ENCODE measurements around the gene XRCC6.
"Not testable (repeated sequence)": the region's sequence is repeated elsewhere in the genome, so short reads cannot be mapped to it uniquely, and the experiment has no call there.

Gene XRCC6

DNA sequence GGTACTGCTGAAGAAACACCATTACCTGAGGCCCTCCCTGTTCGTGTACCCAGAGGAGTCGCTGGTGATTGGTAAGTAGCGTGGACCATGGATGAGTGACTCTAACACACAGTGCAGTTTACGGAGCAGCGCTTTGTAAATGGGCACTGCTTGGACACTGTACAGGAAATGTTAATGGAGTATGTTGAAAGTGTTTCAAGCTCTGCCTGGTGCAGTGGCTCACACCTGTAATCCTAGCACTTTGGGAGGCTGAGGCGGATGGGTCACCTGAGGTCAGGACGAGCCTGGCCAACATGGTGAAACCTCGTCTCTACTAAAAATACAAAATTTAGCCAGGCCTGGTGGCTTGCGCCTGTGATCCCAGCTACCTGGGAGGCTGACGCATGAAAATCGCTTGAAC is 29.7 kb downstream of the XRCC6 start:
- DNase-seq (ENCODE audit: low read depth): no peak

DNA sequence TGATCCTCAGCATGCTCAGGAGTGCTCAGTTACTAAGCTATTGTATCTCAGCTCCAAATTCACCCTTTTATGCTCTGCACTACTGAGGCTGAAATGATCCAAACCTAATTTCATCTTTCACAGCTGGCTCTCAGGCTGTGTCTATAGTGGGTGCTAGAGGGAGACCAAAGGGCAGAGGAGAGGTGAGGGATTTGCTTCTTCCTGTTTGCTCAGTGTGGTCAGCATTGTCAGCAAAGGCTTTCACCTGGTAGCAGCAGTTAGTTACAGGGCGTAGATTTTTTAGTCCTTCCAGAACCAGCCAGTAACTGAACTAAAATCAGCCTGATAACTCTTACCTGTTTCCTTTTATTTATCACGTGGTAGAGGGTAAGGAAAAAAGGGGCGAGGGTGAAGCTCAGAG is 33.2 kb downstream of the XRCC6 start:
- no peak for DNase-seq (ENCODE audit: low read depth)

DNA sequence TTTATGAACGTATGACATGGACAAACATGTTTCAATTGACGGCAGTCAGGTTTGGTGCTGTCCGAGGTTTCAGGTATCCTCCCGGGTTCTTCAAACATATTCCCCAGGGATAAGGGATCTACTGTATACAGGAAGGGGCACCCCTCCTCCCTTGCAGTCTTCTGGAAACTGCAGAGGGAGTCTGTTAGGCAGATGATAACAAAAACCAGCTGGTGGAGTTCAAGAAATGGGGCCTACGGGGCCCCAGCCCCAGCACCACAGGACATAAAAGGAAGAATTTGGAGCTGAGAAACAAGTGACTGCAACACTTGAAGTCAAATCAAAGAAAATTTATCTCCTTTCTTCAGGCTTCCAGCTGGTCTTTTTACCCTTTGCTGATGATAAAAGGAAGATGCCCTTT is 35.5 kb downstream of the XRCC6 start:
- no peak for DNase-seq (ENCODE audit: low read depth)

DNA sequence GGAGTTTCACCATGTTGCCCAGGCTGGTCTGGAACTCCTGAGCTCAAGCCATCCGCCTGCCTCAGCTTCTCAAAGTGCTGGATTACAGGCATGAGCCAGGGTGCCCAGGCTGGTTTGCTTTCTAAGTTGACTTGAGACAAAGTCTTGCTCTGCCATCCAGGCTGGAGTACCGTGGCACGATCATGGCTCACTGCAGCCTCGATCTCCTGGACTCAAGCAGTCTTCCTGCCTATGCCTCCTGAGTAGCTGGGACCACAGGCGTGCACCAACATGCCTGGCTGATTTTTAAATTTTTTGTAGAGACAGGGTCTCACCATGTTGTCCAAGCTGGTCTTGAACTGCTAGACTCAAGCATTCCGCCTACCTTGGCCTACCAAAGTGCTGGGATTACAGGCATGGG is 36.6 kb downstream of the XRCC6 start:
- no peak for DNase-seq (ENCODE audit: low read depth)

DNA sequence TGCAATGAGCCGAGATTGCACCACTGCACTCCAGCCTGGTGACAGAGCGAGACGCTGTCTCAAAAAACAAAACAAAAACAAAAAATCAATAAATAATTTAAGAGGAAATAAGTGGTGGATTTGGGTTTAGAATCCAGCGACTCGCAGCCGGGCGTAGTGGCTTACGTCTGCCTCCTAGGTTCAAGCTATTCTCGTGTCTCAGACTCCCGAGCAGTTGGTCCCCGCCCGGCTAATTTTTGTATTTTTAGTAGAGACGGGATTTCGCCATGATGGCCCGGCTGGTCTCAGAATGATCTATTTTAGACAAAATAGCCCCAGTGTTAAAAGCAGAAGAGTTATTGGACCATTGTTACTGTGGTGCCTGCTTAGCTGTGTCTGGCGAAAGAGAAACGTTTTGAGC is 37.8 kb downstream of the XRCC6 start:
- DNase-seq (ENCODE audit: low read depth): no peak

DNA sequence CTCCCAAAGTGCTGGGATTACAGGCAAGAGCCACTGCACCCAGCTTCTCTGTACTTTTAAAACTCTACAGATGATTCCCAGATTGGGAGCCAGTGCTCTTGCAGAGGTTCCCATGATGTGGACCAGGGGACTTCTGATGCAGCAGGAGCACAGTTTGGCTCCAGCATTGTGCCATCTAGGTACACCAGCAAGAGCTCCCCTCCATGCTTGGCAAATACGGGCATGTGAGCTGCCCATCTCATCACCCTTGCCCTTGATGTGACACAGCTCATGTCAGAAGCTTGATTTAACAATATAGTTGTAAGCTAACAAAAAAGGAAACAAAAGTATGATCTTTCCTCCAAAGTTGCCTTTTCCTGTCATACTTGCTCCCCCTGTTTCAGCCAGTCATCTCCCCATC is 38.8 kb downstream of the XRCC6 start:
- no peak for DNase-seq (ENCODE audit: low read depth)

DNA sequence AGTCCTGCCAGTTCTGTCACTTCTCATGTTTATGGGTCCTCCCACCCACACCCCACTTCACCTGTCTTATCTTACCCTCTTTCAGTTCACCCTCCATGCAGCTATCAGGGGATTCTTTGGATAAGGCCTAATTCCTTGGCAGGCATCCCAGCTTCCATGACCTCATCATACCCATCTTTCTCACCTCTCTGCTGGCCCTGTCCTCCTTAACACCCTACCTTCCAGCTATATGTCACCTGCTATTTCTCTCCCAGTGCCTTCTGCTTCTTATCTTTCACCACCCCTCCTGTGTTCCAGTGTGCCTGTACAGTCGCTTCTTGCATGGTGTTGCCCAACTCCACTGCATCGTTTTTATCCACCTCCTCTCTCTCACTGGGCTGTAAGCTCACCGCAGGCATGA is 39.3 kb downstream of the XRCC6 start:
- no peak for DNase-seq (ENCODE audit: low read depth)

DNA sequence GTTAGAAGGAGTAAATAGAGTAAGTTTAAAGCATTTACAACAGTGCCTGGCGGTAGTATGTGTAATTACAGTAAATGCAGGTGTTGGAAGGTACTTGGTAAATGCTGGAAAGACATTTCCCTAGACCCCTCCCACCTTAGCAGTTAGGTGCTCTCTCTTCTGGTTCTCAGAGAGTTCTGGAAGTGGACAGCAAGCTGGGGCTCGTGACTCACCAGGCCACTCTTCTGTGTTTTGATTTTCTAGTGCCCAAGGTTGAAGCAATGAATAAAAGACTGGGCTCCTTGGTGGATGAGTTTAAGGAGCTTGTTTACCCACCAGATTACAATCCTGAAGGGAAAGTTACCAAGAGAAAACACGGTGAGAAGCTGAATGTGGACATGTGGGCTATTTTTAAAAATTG is 40.0 kb downstream of the XRCC6 start:
- DNase-seq (ENCODE audit: low read depth): no peak

DNA sequence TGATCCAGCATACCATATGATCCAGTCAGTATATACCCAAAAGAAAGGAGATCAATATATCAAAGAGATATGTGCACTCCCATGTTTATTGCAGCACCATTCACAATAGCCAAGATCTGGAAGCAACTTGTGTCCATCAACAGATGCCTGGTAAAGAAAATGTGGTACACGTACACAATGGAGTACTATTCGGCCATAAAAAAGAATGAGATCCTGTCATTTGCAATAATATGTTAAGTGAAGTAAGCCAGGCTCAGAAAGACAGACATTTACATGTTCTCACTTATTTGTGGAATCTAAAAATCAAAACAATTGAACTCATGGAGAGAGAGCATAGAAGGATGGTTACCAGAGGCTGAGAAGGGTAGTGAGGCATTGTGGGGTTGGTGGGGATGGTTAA is 40.6 kb downstream of the XRCC6 start:
- no peak for DNase-seq (ENCODE audit: low read depth)

DNA sequence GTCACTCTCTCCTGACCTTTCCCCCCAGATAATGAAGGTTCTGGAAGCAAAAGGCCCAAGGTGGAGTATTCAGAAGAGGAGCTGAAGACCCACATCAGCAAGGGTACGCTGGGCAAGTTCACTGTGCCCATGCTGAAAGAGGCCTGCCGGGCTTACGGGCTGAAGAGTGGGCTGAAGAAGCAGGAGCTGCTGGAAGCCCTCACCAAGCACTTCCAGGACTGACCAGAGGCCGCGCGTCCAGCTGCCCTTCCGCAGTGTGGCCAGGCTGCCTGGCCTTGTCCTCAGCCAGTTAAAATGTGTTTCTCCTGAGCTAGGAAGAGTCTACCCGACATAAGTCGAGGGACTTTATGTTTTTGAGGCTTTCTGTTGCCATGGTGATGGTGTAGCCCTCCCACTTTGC is 42.5 kb downstream of the XRCC6 start:
- not testable (repeated sequence) for DNase-seq (ENCODE audit: low read depth)

DNA sequence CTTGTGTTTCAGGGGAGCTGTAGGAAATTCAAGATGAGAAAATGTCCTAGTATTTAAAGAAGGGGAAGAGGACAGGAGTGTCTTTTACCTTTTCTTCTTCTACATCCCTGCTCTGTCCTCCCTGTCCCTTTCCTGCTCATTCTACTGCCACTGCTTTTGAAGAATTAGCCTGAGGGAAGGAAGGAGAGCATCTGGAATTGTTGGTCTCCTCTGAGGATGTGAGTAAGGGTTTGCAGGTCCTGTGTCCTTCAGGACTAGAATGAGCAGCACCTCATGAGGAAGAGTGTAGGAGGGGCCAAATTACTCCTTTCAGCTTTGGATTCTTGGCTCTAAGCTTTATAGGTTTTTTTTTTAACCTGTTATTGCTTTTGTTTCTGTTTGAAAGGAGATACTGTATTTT is 43.4 kb downstream of the XRCC6 start:
- DNase-seq (ENCODE audit: low read depth): no peak

DNA sequence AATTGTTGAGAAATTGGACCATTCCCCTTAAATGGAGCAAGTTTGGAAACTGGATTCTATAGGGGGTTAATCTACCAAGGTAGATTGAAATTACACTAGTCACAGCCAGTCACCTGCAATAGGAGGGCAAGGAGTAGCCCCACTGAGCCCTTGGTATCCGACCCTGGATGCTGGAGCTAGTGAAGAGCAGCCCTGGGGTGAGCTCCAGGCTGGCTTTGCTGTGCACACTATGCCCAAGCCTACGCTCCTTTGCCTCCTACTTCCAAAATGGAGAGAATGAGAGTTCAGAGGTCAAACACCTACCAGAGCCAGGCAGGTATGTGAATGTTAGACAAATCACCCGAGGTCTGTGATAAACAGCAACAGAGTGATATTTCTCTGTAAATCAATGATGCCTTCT is 43.9 kb downstream of the XRCC6 start:
- DNase-seq (ENCODE audit: low read depth): no peak

DNA sequence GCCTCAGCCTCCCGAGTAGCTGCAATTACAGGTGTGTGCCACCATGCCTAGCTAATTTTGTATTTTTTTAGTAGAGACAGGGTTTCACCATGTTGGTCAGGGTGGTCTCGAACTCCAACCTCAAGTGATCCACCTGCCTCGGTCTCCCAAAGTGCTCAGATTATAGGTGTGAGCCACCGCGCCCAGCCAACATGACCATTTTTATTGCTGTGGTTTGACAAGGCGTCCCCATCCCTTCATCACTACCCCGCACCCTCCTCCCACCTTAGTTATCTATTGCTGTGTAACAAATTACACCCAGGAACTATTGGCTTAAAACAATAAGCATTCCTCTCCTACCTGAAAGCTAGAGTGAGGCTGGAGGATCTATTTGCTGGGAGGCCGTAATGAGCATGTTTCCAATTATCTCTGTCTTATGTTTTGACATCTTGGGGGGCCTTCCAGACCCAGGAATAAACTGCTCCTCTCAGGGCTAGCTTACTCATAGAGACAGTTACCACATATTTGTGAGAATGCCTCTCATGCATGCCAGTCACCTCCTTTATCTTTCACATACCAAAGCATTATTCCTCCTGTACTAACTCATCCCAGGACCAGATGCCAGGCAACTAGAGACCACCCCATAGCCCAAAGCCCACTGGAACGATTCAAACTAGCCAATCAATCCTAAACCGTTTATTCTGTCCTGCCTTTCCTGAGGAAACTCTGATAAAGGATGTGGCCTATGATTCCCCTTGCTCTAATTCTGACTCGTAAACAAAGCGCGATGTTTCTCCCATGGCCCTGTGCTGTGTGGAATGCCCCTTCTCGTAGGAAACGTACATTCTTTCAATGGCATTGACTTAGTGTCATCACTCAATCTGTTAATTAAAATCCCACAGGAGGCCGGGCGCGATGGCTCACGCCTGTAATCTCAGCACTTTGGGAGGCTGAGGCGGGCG is 48.1 kb downstream of the XRCC6 start:
- DNase-seq (ENCODE audit: low read depth): no peak

DNA sequence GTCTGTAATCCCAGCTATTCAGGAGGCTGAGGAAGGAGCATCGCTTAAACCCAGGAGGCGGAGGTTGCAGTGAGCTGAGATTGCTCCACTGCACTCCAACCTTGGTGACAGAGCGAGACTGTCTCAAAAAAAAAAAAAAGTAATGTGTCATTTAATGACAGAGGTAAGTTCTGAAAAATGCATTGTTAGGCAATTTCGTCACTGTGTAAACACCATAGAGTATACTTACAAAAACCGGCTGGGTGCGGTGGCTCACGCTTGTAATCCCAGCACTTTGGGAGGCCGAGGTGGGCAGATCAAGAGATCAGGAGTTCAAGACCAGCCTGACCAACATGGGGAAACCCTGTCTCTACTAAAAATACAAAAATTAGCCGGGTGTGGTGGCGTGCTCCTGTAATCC is 51.0 kb downstream of the XRCC6 start:
- DNase-seq (ENCODE audit: low read depth): not testable (repeated sequence)

DNA sequence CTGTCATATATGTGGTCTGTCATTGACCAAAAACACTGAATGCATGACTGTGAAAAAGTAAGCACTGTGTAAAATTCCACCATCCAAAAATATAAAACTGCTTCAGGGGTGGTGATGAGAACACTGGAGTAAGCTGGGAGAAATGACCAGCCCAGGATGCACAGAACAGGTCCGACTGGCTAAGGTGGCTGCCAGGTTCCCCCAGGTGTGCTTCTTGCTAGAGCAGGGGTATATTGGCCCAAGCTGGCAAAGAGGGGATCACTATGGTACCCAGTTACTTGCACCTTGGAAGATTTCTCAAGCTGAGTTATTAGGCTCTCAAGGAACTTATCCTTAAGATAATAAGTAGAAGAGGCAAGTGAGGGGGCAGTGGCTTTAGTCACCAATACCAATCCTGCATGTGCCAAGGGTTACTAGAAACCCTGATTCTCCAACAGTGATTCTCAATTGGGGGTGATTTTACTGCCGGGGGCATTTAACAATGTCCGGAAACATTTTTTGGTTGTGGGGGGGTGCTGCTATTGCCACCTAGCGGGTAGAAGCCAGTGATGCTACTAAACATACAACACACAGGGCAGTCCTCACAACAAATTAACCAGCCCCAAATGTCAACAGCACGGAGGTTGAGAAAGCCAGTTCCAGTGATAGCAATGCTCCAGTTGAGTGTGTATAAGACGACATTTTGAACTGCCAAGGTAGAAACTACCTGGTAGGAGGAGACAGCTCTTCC is 51.9 kb downstream of the XRCC6 start:
- DNase-seq (ENCODE audit: low read depth): no peak

DNA sequence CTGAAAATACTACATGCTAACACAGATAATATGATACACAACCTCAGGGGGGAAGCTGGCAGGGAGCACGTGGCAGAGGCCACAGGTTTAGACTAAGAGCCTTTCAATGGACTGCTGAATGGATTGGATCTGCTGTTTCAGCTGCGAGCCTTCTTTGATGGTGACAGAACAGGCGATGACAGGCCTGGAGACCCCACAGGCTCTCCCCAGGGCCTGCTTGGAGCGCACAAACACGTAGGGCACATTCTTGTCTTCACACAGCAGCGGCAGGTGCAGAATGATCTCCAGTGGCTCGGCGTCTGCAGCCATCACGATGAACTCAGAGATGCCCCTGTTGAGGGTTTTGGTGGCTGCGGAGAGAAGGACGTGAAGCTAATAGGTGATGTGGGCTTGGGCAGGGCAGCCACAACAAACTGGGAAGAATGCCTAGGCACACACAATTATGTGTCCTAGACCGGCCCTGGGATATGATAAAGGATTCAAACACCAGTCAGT is 53.8 kb downstream of the XRCC6 start:
- DNase-seq (ENCODE audit: low read depth): no peak

DNA sequence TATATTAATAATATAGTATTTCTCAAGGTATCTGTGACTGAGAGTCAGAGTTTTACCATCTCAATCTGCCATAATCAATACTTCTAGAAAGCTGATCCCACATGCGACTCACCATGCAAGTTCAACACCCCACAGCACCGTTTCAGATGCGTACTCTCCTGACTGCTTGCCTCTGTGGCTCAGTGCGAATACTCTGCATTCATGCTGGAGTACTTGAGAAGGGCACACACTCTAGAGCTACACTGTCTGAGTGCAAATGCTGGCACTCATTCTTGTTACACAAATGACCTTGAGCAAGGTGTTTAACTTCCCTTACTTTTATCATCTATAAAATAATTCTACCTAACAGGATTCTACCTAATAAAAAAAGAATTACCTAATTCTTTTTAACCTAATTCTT is 55.0 kb downstream of the XRCC6 start:
- no peak for DNase-seq (ENCODE audit: low read depth)

DNA sequence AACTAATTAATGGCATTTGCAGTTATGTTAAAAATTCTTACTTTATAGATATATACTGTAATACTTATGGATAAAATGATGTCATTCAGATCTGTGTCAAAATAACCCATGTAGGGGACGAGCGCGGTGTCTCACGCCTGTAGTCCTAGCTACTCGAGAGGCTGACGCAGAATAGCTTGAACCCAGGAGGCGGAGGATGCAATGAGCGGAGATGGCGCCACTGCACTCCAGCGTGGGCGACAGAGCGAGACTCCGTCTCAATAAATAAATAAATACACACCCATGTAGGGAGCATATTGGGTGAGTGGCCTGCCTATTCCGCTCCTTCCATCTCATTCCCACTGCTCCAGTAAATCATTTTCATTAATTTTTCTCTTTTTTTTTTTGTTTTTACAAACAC is 60.5 kb downstream of the XRCC6 start:
- no peak for DNase-seq (ENCODE audit: low read depth)

DNA sequence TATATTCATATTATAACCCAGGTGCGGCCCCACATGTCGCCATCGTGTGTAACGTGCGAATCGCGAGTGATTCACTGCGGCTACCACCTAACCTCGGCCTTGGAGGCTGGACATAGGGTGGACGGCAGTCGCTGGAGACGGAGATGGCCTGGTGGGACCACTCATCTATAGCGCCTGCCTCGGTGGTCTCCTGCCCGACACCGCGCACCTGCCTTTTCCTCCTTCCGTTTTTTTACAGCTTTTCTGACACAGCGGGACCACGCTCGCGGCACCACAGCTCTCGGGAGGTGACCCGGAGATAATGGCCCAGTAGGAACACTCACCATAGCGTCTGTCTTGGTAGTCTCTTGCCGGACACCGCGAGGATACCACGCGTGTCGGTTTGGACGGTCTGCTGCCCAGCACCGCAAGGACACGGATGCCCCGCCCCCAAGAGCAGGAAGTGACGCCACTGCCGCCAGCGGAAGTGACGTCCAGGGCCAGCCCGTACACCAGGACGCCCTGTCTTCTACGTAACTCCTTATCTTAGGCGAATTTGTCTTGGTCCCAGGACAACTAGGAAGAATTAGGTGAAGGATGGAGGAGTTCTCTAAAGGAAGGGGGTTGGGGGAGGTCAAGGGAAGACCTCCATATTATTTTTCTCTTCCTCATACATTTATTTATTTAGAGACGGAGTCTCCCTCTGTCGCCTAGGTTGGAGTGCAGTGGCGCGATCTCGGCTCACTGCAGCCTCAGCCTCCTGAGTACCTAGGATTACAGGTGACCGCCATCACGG is 61.1 kb downstream of the XRCC6 start:
- DNase-seq (ENCODE audit: low read depth): peak; percentile 72

DNA sequence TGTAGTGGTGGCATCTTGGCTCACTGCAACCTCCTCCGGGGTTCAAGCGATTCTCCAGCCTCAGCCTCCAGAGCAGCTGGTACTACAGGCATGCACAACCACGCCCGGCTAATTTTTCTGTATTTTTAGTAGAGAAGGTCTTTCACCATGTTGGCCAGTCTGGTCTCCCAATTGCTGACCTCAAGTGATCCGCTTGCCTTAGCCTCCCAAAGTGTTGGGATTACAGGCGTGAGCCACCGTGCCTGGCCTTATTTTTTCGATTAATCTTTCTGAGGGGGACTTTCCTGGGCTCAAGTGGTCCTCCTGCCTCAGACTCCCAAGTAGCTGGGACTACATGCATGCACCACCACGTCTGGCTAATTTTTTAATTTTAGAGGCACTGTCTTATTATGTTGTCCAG is 62.0 kb downstream of the XRCC6 start:
- no peak for DNase-seq (ENCODE audit: low read depth)

DNA sequence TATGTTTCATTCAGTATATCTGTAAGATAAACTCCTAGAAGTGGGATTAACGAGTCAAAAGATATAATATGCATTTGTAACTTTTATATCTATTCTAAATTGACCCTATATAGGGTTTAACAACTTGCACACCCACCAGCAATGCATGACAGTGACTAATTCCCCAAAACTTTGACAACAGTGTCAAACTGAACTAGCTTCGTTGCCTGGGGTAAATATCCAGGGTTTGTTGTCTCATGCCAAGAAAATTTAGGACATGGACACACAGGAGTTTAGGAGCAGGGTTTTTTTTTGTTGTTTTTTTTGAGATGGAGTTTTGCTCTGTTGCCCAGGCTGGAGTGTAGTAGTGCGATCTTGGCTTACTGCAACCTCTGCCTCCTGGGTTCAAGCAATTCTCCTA is 62.5 kb downstream of the XRCC6 start:
- no peak for DNase-seq (ENCODE audit: low read depth)

DNA sequence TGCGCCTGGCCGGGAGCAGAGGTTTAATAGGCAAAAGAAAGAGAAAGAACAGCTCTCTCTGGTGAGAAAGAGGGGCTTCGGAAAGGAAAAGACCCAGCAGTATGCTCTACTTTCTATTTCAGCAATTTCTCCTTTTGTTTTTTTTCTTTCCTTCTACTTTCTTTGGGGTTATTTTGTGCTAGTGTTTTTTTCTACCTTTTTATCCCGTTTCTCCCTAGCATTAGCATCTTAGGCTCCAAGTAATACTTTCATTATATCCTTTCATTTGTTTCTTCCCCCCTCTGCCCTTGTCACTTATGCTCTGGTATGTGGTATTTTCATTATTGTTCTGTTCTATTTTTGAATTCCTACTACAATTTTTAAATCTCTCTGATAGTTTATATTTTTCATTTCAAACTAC is 63.1 kb downstream of the XRCC6 start:
- DNase-seq (ENCODE audit: low read depth): no peak

DNA sequence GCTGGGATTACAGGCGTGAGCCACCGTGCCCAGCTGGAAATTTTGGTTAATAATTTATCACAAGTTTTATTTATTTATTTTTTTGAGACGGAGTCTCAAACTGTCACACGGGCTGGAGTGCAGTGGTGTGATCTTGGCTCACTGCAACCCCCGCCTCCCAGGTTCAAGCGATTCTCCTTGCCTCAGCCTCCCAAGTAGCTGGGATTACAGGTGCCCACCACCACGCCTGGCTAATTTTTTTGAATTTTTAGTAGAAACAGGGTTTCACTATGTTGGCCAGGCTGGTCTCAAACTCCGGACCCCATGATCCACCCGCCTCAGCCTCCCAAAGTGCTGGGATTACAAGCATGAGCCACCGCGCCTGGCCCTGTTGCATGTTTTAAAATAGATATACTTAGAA is 65.8 kb downstream of the XRCC6 start:
- DNase-seq (ENCODE audit: low read depth): not testable (repeated sequence)

All from fibroblast of the conjunctiva (primary cell).